ENCODE data around the gene STX1B. TPM values are rescaled to one million over a fixed set of nuclear protein-coding genes. Genes with fewer than 3 reads are reported as not detected.

STX1B gene
- total RNA-seq, 4 donors from 2014 or later, result 0.84 to 6.1 (median 1.3) TPM

- Histone ChIP-seq H3K27ac (no peak overlapping the region), H3K36me3 (peaks cover 3 to 100% (median 37%) of the 10 kb centered on the region in 3 donors), H3K27me3 (no peaks in the 10 kb centered on the region), H3K4me1 (no peaks in the 10 kb centered on the region), H3K4me3 (no peak overlapping the region), H3K9me3 (no peaks in the 10 kb centered on the region)
- DNase-seq (ENCODE audit: low spot score in 2 of 2), result no peak
- TF ChIP-seq CTCF (IDR thresholded peaks at IDR 0.05), result no peak
- TF ChIP-seq POLR2A (IDR thresholded peaks at IDR 0.05), result no peak
- TF ChIP-seq EP300 (IDR thresholded peaks at IDR 0.05), result no peak
- WGBS, 2 donors, result 93 to 96% methylated on average over 14 of the region's 14 CpGs
Measured at GRCh38 chr16:30971298-30971697, 39.1 kb downstream of the STX1B start.

GRCh38 chr16:30969246-30969842 lies 41.1 kb downstream of the STX1B start:
- no peaks in the 10 kb centered on the region for H3K9me3 ChIP-seq
- TF ChIP-seq POLR2A (IDR thresholded peaks at IDR 0.05), result no peak
- no peak for TF ChIP-seq CTCF (IDR thresholded peaks at IDR 0.05)
- no peak for TF ChIP-seq EP300 (IDR thresholded peaks at IDR 0.05)
- no peak for DNase-seq (ENCODE audit: low spot score in 2 of 2)
- WGBS, 2 donors, result 91 to 92% methylated on average over 19 of the region's 19 CpGs
- no peaks in the 10 kb centered on the region for H3K27me3 ChIP-seq
- peaks cover 3 to 100% (median 47%) of the 10 kb centered on the region in 3 donors for H3K36me3 ChIP-seq
- no peaks in the 10 kb centered on the region for H3K4me1 ChIP-seq
- H3K4me3 ChIP-seq, result no peak overlapping the region
- no peak overlapping the region for H3K27ac ChIP-seq

- no peaks in the 10 kb centered on the region for H3K4me1 ChIP-seq
- peaks cover 0 to 100% (median 51%) of the 10 kb centered on the region in 3 donors for H3K36me3 ChIP-seq
- no peaks in the 10 kb centered on the region for H3K9me3 ChIP-seq
- WGBS, 2 donors, result 89 to 90% methylated on average over 4 of the region's 4 CpGs
- H3K4me3 ChIP-seq, result no peak overlapping the region
- TF ChIP-seq POLR2A (IDR thresholded peaks at IDR 0.05) (no peak), CTCF (IDR thresholded peaks at IDR 0.05) (no peak), EP300 (IDR thresholded peaks at IDR 0.05) (no peak)
- no peaks in the 10 kb centered on the region for H3K27me3 ChIP-seq
- DNase-seq (ENCODE audit: low spot score in 2 of 2), result no peak
- H3K27ac ChIP-seq, result no peak overlapping the region
Measured at GRCh38 chr16:30967795-30968194, 42.6 kb downstream of the STX1B start.

- DNase-seq (ENCODE audit: low spot score in 2 of 2), result no peak
- H3K27me3 ChIP-seq, result no peaks in the 10 kb centered on the region
- WGBS, 2 donors, result 93 to 94% methylated on average over 16 to 17 of the region's 19 CpGs
- H3K4me3 ChIP-seq, result no peak overlapping the region
- H3K4me1 ChIP-seq, result no peaks in the 10 kb centered on the region
- H3K36me3 ChIP-seq, result peaks cover 0 to 100% (median 36%) of the 10 kb centered on the region in 3 donors
- H3K9me3 ChIP-seq, result no peaks in the 10 kb centered on the region
- no peak overlapping the region for H3K27ac ChIP-seq
- TF ChIP-seq EP300 (IDR thresholded peaks at IDR 0.05), result no peak
- TF ChIP-seq POLR2A (IDR thresholded peaks at IDR 0.05), result no peak
- no peak for TF ChIP-seq CTCF (IDR thresholded peaks at IDR 0.05)
Measured at GRCh38 chr16:30966033-30966619, 44.3 kb downstream of the STX1B start.

GRCh38 chr16:30965436-30965835 lies 45.0 kb downstream of the STX1B start:
- TF ChIP-seq POLR2A (IDR thresholded peaks at IDR 0.05) (no peak), EP300 (IDR thresholded peaks at IDR 0.05) (no peak), CTCF (IDR thresholded peaks at IDR 0.05) (no peak)
- Histone ChIP-seq H3K4me1 (no peaks in the 10 kb centered on the region), H3K27me3 (no peaks in the 10 kb centered on the region), H3K9me3 (no peaks in the 10 kb centered on the region), H3K27ac (no peak overlapping the region), H3K36me3 (peaks cover 0 to 100% (median 31%) of the 10 kb centered on the region in 3 donors), H3K4me3 (no peak overlapping the region)
- DNase-seq (ENCODE audit: low spot score in 2 of 2), result no peak
- 84 to 87% methylated on average over 15 of the region's 15 CpGs for WGBS, 2 donors

Measured in tibial nerve (tissue), 4 donors.